Astrocyte of the cerebellum (primary cell): ENCODE results near the gene LNPEP.

ENCODE experiments used
- DNase-seq: peaks from one replicate; pipeline ENCODE4 v3.0.0-alpha.2; 2011; ENCODE audit warnings: low read depth
- H3K4me3 ChIP-seq: 2 replicates; pipeline ENCODE4 v1.5.1; 2011; ENCODE audit warnings: mild to moderate bottlenecking, low read depth, low read length, moderate library complexity
- CTCF ChIP-seq: IDR thresholded peaks from 2 replicates; pipeline ENCODE4 v1.5.1; 2012; ENCODE audit warnings: low read length, low read depth, moderate library complexity, mild to moderate bottlenecking; ENCODE audit errors: missing control alignments
- in situ Hi-C: cut with HindIII; loops from 2 replicates; pipeline ENCODE4 v1.10.0; 2017; ENCODE audit warnings: low sequenced_read_pairs

Gene LNPEP

GRCh38 chr5:96942078-96942477 lies 6.2 kb downstream of the LNPEP start:
- no peak overlapping the region for H3K4me3 ChIP-seq
- DNase-seq = no peak
- no peak for TF ChIP-seq CTCF
- in situ Hi-C loops = no loop called here

- H3K4me3 ChIP-seq = no peak overlapping the region
- no peak for TF ChIP-seq CTCF
- no peak for DNase-seq
- in situ Hi-C loops = no loop called here
These were observed 7.0 kb downstream of the LNPEP start for GRCh38 chr5:96942911-96943310.

- DNase-seq = no peak
- no peak for TF ChIP-seq CTCF
- H3K4me3 ChIP-seq = no peak overlapping the region
- in situ Hi-C loops = no loop called here
These were observed 7.9 kb downstream of the LNPEP start for GRCh38 chr5:96943799-96944198.

GRCh38 chr5:96945144-96945897 lies 9.4 kb downstream of the LNPEP start:
- in situ Hi-C loops = no loop called here
- TF ChIP-seq CTCF = no peak

GRCh38 chr5:96946381-96946780 lies 10.5 kb downstream of the LNPEP start:
- no peak for TF ChIP-seq CTCF
- no peak overlapping the region for H3K4me3 ChIP-seq
- in situ Hi-C loops = no loop called here
- no peak for DNase-seq

More at GRCh38 chr5:96945144-96945897, 9.4 kb downstream of the LNPEP start:
- H3K4me3 ChIP-seq = no peak overlapping the region
- DNase-seq = no peak

- no peak for TF ChIP-seq CTCF
- in situ Hi-C loops = no loop called here
- H3K4me3 ChIP-seq = no peak overlapping the region
- DNase-seq = no peak
These were observed 16.4 kb downstream of the LNPEP start for GRCh38 chr5:96952118-96952750.
